Transverse colon (tissue), 4 donors: ENCODE results near the gene OMP. TPM values are rescaled to one million over a fixed set of nuclear protein-coding genes. Genes with fewer than 3 reads are reported as not detected.

Source experiments
- DNase-seq: peaks from one replicate; pipeline ENCODE4 v3.0.0-alpha.2; 2019
- H3K27ac ChIP-seq, 4 donors: fragments of 200-600 bp; sonication (generic); 2 replicates each; pipeline ENCODE4 v1.5.1; 2016 to 2018; ENCODE audit warnings: inconsistent platforms in 4 of 4
- H3K27me3 ChIP-seq: fragments of 200-600 bp; sonication (generic); 2 replicates; pipeline ENCODE4 v1.5.1; 2017; ENCODE audit warnings: inconsistent platforms
- H3K36me3 ChIP-seq, 4 donors: fragments of 200-600 bp; sonication (generic); 2 replicates each; pipeline ENCODE4 v1.5.1; 2017 to 2019; ENCODE audit warnings: inconsistent platforms in 4 of 4
- H3K4me1 ChIP-seq, 4 donors: fragments of 200-600 bp; sonication (generic); 2 replicates each; pipeline ENCODE4 v1.5.1; 2017 to 2020; ENCODE audit warnings: inconsistent platforms in 4 of 4
- H3K4me3 ChIP-seq, 4 donors: fragments of 200-600 bp; sonication (generic); 1 replicate in 1 of 4; 2 replicates in 3 of 4; pipeline versions ENCODE4 v1.5.1 to v1.6.1; 2017 to 2019; ENCODE audit warnings: inconsistent platforms in 4 of 4
- H3K9me3 ChIP-seq, 2 donors: fragments of 200-600 bp; sonication (generic); 2 replicates each; pipeline ENCODE4 v1.5.1; 2017 to 2019; ENCODE audit warnings: inconsistent platforms in 2 of 2
- EP300 ChIP-seq: sonication (generic); formaldehyde crosslinking; IDR thresholded peaks from one replicate; pipeline ENCODE4 v1.6.1; 2017; ENCODE audit warnings: antibody characterized with exemption, low read depth
- POLR2A ChIP-seq: fragments of 450-650 bp; IDR thresholded peaks from one replicate; pipeline ENCODE4 v1.6.1; 2016; ENCODE audit warnings: antibody characterized with exemption, mild to moderate bottlenecking, moderate library complexity
- POLR2AphosphoS5 ChIP-seq, 3 donors: sonication (generic); formaldehyde crosslinking; IDR thresholded peaks; one replicate each; pipeline ENCODE4 v1.6.1; 2016; ENCODE audit warnings: antibody characterized with exemption in 3 of 3
- WGBS, 2 donors: methylation state at CpG; one replicate each; pipeline ENCODE4 v1.1.5; 2018; ENCODE audit warnings: low coverage in 1 of 2; 5-methylcytosine and 5-hydroxymethylcytosine counted together
- in situ Hi-C, 4 donors: fragments of 200-750 bp; cut with MboI; loops; one replicate each; pipeline versions ENCODE4 v1.15.0 to v1.15.1; 2017; ENCODE audit warnings: low sequenced_read_pairs in 3 of 4, low pct_ligation_motif_present in 1 of 4, low pct_unique_long_range_greater_than_20kb in 1 of 4
- intact Hi-C: fragments of 100-400 bp; cut with DNase I; formaldehyde crosslinking; loops from one replicate; pipeline ENCODE4 v1.15.1; 2023; ENCODE audit warnings: low total_unique reads
- total RNA-seq, 4 donors: library from RNA; depleted of rRNA; stranded (reverse); fragments of >200 nt; gene quantifications; one replicate each; pipeline ENCODE4 v1.1.0, GENCODE V29; 2016
- TF ChIP-seq, protein P1 (sequence below), 5 experiments: fragments of 200-600 bp in 3 of 5; fragments of 450-650 bp in 2 of 5; sonication (generic) in 3 of 5; IDR thresholded peaks; 1 replicate in 2 of 5; 2 replicates in 3 of 5; pipeline ENCODE4 v1.5.1; 2016 to 2017; ENCODE audit warnings: antibody characterized with exemption in 5 of 5, inconsistent platforms in 3 of 5, mild to moderate bottlenecking in 2 of 5, moderate library complexity in 1 of 5

OMP gene
- total RNA-seq, 4 donors from 2014 or later = 16.0 to 126 (median 49.4) TPM

DNA sequence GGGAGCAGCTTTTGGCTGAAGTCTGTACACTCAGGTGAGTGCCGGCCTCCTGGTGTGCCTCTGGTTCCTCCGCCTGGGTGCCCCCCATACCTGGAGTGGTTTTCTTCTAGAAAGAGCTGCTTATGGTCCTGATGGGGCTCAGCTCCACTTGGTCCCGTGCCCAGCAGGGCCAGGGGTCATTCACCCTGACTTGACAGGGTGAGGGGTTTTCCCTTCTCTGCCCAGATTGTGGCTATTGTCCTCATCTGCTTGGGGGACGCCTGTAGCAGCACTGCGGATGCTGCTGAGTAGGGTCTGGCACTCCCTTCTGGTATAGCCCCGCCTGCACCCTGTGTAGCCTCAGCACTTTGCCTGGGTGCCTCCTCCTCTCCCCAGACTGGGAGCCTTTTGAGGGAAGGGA is 8.2 kb downstream of the OMP start:
- peaks cover 20 to 45% (median 30%) of the 10 kb centered on the region in 4 donors for H3K4me1 ChIP-seq
- intact Hi-C loops = no loop called here
- no peak overlapping the region for H3K4me3 ChIP-seq
- TF ChIP-seq POLR2AphosphoS5 (IDR thresholded peaks at IDR 0.05) = no peak
- no peak for TF ChIP-seq EP300
- TF ChIP-seq, protein P1, sequence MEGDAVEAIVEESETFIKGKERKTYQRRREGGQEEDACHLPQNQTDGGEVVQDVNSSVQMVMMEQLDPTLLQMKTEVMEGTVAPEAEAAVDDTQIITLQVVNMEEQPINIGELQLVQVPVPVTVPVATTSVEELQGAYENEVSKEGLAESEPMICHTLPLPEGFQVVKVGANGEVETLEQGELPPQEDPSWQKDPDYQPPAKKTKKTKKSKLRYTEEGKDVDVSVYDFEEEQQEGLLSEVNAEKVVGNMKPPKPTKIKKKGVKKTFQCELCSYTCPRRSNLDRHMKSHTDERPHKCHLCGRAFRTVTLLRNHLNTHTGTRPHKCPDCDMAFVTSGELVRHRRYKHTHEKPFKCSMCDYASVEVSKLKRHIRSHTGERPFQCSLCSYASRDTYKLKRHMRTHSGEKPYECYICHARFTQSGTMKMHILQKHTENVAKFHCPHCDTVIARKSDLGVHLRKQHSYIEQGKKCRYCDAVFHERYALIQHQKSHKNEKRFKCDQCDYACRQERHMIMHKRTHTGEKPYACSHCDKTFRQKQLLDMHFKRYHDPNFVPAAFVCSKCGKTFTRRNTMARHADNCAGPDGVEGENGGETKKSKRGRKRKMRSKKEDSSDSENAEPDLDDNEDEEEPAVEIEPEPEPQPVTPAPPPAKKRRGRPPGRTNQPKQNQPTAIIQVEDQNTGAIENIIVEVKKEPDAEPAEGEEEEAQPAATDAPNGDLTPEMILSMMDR (IDR thresholded peaks at IDR 0.05) = no peak
- TF ChIP-seq POLR2A = no peak
- H3K36me3 ChIP-seq = peaks cover 0 to 7% (median 3%) of the 10 kb centered on the region in 4 donors
- no peaks in the 10 kb centered on the region for H3K27me3 ChIP-seq
- 88% methylated on average over 4 of the region's 6 CpGs; no CpG with 5 or more reads in 1 of the 2 donors for WGBS, 2 donors
- peak overlapping the region in 1 of 4 donors; percentile 37 for H3K27ac ChIP-seq
- no peak for DNase-seq
- H3K9me3 ChIP-seq = no peaks in the 10 kb centered on the region
- in situ Hi-C loops = no loop called here

DNA sequence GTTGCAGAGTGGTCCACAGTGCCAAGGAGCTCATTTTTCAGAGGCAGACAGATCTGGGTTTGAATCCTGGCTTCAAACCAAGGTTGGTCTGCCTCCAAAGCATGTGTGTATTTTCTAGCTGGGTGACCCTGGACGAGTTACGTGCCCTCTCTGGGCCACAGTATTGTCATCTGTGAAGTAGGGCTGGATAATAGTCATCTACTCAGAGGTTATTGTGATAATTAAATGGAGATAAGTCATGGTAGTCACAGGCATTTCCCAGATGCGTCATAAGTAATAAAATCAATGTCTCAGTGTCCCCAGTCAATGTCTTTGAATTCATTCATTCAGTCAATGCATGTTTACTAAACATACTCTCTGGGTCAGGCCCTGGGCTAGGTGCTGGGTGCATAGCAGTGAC is 8.6 kb downstream of the OMP start:
- WGBS, 2 donors = 58 to 67% methylated on average over 1 to 3 of the region's 3 CpGs
- in situ Hi-C loops (no loop called here), intact Hi-C loops (no loop called here)
- H3K9me3 ChIP-seq = no peaks in the 10 kb centered on the region
- H3K4me1 ChIP-seq = peaks cover 20 to 41% (median 26%) of the 10 kb centered on the region in 4 donors
- peak overlapping the region in 1 of 4 donors; percentile 37 for H3K27ac ChIP-seq
- no peak for DNase-seq
- H3K27me3 ChIP-seq = no peaks in the 10 kb centered on the region
- H3K36me3 ChIP-seq = peaks cover 0 to 7% (median 3%) of the 10 kb centered on the region in 4 donors
- H3K4me3 ChIP-seq = no peak overlapping the region
- TF ChIP-seq EP300 = no peak
- TF ChIP-seq POLR2AphosphoS5 (IDR thresholded peaks at IDR 0.05) = peak in 1 of 3 donors; percentile 5

DNA sequence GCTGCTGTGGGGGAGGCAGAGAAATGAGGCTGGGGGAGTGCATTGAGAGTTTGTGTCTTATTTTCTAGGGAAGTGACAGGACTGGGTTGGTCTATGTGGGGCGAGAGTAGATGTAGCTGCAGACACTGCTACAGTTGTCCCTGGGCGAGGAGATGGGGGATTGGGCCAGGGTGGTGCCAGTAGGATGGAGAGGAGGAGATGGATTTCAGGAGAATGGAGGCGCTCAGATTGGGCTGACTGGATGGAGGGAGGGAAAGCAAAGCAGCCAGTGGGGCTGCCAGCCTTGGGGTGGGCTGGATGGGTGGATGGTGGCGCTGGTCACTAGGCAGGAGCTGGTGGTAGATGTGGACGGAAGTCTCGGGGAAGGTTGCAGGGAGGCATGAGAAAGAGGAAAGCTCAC is 9.3 kb downstream of the OMP start:
- intact Hi-C loops (no loop called here), in situ Hi-C loops (no loop called here)
- Histone ChIP-seq H3K36me3 (peaks cover 0 to 7% (median 3%) of the 10 kb centered on the region in 4 donors), H3K4me1 (peaks cover 20 to 34% (median 22%) of the 10 kb centered on the region in 4 donors), H3K27me3 (no peaks in the 10 kb centered on the region), H3K9me3 (no peaks in the 10 kb centered on the region), H3K4me3 (no peak overlapping the region), H3K27ac (no peak overlapping the region)
- no peak for DNase-seq
- WGBS, 2 donors = 88 to 100% methylated on average over 1 to 6 of the region's 6 CpGs
- TF ChIP-seq POLR2A = no peak
- TF ChIP-seq, protein P1 (IDR thresholded peaks at IDR 0.05) = no peak
- no peak for TF ChIP-seq EP300
- TF ChIP-seq POLR2AphosphoS5 (IDR thresholded peaks at IDR 0.05) = no peak

DNA sequence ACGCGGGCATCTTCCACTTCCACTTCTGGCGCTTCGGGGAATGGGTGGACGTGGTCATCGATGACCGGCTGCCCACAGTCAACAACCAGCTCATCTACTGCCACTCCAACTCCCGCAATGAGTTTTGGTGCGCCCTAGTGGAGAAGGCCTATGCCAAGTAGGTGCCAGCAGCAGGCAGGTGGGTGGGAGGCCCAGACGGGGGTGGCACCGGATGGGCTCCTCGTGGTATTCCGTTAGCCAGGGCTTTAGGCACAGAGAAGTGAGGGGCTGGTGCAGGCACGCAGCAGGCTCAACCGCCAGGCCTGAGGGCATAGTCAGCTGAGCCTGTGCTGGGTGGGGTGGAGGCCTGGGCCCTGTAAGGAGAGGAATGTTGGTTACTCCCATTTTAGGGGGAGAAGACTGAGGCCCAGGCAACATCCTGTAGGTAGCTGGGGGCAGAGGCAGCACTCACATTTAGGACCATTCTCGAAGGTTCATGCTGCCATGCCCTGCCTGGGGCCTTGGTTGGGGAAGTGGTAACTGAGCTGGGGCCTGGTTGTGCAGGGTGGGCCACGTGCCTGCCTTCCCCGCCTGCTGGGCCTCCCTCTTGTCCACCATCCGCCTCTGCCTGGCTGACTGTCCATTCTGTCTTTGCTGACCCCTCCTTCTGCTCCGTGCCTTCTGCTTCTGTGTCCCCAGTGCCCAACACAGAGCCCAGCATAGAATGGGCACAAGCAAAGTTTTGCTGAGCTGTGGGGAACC is 10.2 kb downstream of the OMP start:
- intact Hi-C loops = no loop called here
- Histone ChIP-seq H3K27me3 (no peaks in the 10 kb centered on the region), H3K27ac (no peak overlapping the region), H3K36me3 (peaks cover 0 to 7% (median 3%) of the 10 kb centered on the region in 4 donors), H3K9me3 (no peaks in the 10 kb centered on the region), H3K4me1 (peaks cover 11 to 25% (median 13%) of the 10 kb centered on the region in 4 donors), H3K4me3 (no peak overlapping the region)
- WGBS, 2 donors = 90% methylated on average over 20 of the region's 20 CpGs; no CpG with 5 or more reads in 1 of the 2 donors
- in situ Hi-C loops = no loop called here
- TF ChIP-seq POLR2AphosphoS5 (IDR thresholded peaks at IDR 0.05) (no peak), EP300 (no peak), POLR2A (no peak)
- TF ChIP-seq, protein P1 (IDR thresholded peaks at IDR 0.05) = no peak
- DNase-seq = no peak
